Measurements from ENCODE around the gene CAPZB.

Gene CAPZB

DNA sequence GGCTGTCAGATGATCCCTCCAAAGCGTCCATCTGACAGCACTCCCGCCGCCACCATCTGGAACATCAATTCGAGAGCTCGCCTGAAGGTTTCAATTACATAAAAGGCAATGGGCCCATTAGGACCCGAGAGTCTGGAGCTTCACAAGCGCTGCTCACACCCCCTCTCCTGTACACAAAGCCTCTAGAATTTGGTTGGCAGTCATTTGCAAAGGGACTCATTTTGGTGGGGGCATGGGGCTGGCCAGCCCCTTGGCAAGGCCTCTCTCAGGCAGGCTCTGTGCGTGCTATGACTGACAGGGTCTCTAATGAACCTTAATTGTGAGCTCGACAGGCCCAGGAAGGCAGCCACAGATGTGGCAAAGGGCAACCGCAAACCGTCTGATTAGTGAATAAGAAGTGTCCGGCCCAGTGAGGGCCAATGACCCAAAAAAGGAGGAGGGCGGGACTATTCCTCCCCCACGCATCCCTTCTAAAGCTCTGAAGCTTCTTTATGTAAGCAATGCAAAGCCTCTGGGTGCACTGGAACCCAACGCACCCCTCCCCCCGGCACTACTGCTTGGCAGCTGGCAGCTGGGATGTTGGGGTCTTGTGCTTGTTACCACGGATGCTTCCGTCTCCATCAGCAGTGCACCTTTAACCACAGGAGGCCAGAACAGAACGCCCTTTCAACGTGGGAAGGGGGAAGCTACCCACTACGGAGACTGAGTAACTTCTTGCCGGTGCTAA is 79.4 kb downstream of the CAPZB start:
- DNase-seq (ENCODE audit: low read depth) = no peak

DNA sequence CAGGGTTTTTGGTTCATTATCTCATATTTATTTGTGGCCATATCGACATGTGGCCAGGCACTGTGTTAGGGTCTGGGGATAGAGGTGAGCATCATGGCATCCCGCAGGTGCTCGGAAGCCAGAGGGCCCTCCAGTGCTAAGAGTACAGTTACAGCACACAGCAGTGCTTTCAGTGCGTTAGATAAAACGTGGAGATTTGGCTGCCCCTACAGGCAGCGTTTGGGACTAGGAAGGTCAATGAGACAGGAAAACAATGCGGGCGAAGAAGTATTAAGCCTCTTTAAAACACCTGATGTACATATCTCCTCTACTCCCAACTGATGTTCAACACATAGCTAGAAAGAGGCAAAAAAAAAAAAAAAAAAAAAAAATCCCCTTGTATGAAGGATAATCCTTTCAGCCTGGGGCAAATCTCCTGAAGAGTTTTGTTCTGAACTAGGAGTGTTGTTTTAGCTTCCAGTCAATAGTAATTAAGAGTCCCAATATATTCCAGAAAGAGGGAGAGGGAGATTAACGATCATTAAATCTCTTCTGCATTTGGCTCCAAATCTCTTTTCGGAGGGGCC is 80.1 kb downstream of the CAPZB start:
- no peak for DNase-seq (ENCODE audit: low read depth)

DNA sequence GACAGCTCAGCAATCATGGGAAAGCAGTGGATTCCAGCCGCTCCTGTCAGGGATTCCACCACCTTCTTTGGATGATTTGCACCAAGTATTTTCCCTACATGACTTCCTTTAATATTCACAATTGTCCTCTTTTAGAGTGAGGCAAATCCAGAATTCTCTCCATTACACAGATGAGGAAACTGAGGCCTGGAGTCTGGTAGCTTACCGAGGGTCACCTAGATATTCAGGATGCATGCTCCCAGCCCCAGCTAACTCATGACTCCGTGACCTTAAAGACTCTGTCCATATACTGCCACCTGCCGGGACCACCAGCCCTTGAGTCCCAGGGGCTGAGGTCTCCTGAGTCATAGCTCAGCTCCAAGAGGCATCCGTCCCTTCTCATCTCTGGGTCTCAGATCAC is 80.6 kb downstream of the CAPZB start:
- DNase-seq (ENCODE audit: low read depth) = no peak

DNA sequence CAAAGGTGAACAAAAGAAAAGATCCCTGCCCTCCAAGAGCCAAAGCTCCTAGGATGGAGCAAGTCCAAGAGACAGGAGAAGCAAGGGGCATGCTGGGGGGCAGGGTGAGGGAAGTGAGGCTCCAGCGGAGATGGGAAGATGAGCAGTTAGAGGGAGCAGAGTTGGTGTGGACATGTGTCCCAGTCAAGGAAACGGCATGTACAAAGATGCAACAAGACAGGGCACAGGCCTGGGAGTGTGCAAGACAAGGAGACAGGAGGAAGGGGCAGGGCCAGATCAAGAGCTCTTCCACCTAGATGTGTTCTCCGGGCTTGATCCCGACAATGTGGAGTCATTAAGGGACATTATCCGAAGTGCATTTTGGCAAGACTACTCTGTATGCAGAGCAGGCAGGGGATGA is 82.1 kb downstream of the CAPZB start:
- DNase-seq (ENCODE audit: low read depth) = no peak

DNA sequence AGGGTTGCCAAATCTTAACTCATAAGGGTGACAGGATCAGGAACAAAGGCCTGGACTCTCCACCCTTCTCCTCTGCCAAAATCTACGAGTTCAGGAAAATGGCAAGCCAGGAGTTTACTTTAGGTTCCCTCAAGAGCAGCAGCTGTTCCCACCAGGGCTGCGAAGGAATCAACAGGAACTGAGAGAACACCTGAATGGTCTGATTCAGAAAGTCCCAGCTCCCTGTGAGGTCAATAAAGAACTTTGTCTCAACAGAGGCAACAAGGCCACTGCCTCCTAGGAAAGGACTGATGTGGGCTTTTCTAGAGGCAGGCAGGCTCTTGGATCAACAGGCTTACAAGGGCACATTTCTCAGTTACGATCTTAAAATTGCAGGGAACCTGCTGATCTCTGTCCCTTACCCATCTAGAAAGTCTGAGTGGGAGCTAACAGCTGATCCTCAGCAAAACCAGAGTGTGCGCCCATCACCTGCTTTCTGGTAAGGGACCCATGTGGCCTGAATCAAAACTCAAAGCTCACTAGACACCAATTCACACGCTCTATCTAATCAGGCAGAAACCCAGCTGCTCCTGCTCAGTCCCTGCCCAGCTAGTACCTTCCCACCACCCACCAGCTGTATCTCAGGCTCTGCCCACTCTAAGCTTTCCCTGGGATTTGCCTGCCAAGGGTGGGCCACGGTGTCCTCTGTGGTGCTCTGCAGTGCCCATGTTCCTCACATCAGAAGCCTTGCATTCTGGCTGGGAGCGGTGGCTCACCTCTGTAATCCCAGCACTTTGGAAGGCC is 83.1 kb downstream of the CAPZB start:
- DNase-seq (ENCODE audit: low read depth) = no peak

- DNase-seq (ENCODE audit: low read depth) = no peak
Observed at GRCh38 chr1:19401535-19401889, 83.8 kb downstream of the CAPZB start.

GRCh38 chr1:19400875-19401534 is 84.3 kb downstream of the CAPZB start:
- DNase-seq (ENCODE audit: low read depth) = no peak

- DNase-seq (ENCODE audit: low read depth) = no peak
Observed at GRCh38 chr1:19400192-19400611, 85.1 kb downstream of the CAPZB start.

GRCh38 chr1:19398309-19398760 is 87.0 kb downstream of the CAPZB start:
- DNase-seq (ENCODE audit: low read depth) = no peak

- no peak for DNase-seq (ENCODE audit: low read depth)
Observed at GRCh38 chr1:19397217-19397945, 88.0 kb downstream of the CAPZB start.

DNA sequence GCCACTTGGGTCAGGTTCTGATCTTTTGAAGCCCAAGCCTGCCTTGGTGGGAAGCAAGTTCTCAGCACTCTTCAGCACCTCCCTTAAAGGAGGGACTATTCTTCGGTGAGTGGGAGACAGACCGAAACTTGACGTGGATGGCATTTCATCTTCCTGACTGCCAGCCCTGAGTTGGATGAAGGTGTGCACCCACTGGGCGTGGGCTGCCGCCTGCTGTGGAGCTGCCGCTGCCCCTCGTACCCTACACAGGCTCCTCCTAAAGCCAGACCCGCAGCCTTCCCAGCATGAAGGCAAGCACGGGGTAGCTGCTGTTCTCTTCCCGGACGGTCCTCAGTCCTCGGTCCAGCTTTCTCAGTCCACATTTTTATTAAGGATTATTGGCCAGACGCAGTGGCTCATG is 89.1 kb downstream of the CAPZB start:
- DNase-seq (ENCODE audit: low read depth) = no peak

GRCh38 chr1:19395678-19396192 is 89.6 kb downstream of the CAPZB start:
- DNase-seq (ENCODE audit: low read depth) = no peak

DNA sequence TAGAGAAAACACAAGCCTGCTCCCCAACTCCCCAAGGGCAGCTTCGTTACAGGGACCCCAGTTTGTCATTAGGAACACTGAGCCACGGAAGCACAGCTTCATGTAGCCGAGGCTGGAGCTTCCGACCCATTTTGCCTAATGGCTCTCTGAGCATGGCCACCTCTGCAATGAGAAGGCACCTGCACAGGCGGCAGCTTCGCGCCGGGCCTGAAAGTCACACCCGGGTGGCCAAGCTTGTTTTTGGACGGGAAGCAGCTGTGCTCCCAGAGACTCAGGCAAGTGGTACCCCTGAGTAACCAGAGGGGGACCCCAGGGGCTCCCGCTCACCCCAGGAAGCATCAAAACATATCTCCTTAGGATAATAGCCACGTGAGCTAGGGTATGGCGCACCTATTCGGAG is 92.3 kb downstream of the CAPZB start:
- DNase-seq (ENCODE audit: low read depth) = no peak

- DNase-seq (ENCODE audit: low read depth) = no peak
Observed at GRCh38 chr1:19392221-19392620, 93.1 kb downstream of the CAPZB start.

DNA sequence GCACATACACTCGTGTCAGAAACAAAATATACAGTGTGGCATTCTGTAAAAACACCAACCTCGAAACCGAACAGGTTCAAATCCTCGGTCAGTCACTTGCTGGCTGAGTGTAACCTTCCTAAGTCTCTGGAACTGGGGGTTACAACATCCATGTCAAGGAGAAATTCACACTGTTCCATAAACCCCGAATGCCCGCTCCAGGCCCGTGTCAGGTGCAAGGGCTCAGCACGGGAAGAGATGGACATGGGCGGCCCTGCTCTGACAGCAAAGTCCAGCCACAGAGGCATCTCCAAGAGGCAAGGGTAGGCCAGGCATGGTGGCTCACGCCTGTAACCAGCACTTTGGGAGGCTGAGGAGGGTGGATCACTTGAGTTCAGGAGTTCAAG is 93.8 kb downstream of the CAPZB start:
- no peak for DNase-seq (ENCODE audit: low read depth)

DNA sequence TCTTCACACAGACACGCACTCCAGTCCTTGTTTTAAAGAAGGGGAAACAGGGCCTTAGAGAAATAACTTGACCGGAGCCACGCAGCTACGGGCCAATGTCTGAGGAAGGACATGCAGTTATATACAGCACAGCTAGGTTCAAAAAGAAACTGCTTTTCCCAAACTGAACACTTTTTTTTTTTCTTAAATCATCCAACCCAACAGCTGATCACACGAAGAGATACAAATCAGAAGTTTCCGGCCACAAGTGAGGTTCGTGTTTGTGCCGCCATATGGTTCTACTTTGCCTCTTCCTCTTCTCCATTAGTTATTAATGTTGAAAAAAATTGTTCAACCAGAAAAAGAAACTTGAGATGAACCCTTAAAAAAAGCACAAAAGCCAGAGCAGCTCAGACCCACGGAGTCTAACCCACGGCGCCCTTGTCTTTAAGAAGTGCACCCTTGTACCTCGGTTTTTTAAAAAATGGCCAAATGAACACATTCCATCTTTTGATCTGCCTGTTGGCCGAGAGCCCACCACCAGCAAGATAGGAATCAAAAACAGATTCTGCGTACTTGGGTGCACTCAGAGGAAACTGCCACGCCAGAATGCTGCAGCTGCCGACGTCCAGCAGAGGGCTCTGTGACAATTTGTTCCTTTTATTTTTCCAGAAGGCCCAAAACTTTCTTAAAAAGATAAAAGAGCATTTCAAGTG is 94.3 kb downstream of the CAPZB start:
- DNase-seq (ENCODE audit: low read depth) = peak; percentile 46

- DNase-seq (ENCODE audit: low read depth) = no peak
Observed at GRCh38 chr1:19390166-19390850, 95.0 kb downstream of the CAPZB start.

DNA sequence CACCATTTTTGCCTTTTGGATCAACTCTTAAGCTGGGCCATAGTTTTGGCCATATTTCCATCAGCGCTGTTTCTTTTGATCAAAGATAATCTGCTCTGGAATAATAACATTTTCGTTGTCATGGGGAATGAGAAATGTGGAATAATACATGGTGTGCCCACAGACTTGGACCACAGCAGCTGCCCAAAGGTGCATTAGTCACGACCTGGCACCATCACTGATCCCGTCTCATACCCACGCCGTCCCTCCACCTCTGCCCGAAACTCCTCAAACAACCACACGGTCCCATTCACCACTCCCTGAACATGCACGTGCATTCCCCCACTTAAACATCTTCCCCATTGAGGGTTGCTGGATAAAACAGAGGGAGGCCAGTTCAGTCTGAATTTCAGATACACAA is 96.4 kb downstream of the CAPZB start:
- no peak for DNase-seq (ENCODE audit: low read depth)

- no peak for DNase-seq (ENCODE audit: low read depth)
Observed at GRCh38 chr1:19387045-19387467, 98.3 kb downstream of the CAPZB start.

DNA sequence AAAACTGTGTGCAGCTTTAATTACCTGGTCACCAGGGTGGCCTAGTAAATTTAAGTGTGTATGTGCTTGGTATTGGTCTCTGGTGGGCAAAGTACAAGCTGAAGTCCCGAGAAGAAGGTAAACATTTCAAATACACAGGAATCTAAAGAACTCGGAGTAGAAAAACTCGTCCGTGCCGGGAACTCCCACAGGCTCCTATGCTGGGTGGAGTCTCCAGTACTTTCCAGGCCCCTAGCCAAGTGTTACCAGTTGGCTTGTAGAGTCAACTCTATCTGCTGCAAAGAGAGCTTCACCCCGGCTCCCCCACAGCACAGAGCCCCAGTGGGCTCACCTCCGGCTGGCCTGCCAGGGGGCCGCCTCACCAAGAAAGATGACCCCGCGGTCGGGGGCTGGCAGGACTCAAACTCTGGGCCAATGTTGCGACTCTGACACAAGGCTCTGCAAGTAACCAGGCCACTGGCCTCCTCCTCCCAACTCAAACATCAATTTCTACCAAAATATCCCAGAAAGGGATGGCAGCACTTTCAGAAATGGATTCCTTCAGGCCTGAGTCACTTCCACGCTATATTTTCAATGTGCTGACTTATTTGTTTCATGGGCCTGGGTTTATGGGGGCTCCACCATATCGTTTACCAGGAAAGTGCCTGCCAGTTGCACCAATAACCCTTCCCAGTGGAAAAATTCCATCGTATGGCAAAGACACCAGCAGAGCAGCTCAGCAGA is 99.3 kb downstream of the CAPZB start:
- no peak for DNase-seq (ENCODE audit: low read depth)

Measured in stimulated activated CD4-positive, alpha-beta T cell treated with anti-CD3 and anti-CD28 coated beads, Interleukin-2, amount 100 ng/mL, for 4 hours (primary cell).